Fibroblast of the aortic adventitia (primary cell): ENCODE measurements around the gene TMEM255B. TPM values are rescaled to one million over a fixed set of nuclear protein-coding genes. Genes with fewer than 3 reads are reported as not detected.

Experiments
- DNase-seq: peaks from one replicate; pipeline ENCODE4 v3.0.0-alpha.2; 2010; ENCODE audit warnings: low read depth
- H3K4me3 ChIP-seq: 2 replicates; pipeline ENCODE4 v1.5.1; 2011; ENCODE audit warnings: low read depth, mild to moderate bottlenecking, control low read depth, low read length, moderate library complexity
- total RNA-seq: library from RNA; depleted of rRNA; stranded (reverse); fragments of >200 nt; gene quantifications from 2 replicates; pipeline ENCODE4 v1.2.3, GENCODE V29; 2012; ENCODE audit warnings: low replicate concordance
- TF ChIP-seq, protein P1 (sequence below): IDR thresholded peaks from 2 replicates; pipeline ENCODE4 v1.5.1; 2011; ENCODE audit warnings: mild to moderate bottlenecking, low read length, control low read depth, inconsistent platforms; ENCODE audit not compliant: insufficient read depth

TMEM255B gene
- total RNA-seq, 1 donor = not detected

DNA sequence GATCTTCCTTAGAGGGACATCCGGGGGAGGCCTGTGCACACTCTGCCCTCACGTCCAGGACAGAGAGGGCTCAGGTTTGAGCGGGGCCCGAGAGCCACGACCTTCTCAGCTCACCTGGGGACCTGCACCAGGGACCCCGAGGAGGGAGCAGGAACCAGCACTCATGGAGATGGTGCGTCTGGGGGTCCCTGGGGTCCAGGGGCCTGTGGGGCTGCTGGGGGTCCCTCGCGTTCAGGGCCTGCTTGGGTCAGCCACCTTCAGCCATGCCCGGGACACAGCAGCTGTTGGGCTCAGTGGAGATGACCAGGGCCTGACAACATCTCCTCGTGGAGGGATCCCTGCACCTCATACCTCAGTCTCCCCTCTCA is 47.1 kb downstream of the TMEM255B start:
- TF ChIP-seq, protein P1, sequence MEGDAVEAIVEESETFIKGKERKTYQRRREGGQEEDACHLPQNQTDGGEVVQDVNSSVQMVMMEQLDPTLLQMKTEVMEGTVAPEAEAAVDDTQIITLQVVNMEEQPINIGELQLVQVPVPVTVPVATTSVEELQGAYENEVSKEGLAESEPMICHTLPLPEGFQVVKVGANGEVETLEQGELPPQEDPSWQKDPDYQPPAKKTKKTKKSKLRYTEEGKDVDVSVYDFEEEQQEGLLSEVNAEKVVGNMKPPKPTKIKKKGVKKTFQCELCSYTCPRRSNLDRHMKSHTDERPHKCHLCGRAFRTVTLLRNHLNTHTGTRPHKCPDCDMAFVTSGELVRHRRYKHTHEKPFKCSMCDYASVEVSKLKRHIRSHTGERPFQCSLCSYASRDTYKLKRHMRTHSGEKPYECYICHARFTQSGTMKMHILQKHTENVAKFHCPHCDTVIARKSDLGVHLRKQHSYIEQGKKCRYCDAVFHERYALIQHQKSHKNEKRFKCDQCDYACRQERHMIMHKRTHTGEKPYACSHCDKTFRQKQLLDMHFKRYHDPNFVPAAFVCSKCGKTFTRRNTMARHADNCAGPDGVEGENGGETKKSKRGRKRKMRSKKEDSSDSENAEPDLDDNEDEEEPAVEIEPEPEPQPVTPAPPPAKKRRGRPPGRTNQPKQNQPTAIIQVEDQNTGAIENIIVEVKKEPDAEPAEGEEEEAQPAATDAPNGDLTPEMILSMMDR = no peak
- DNase-seq = no peak
- H3K4me3 ChIP-seq = no peak overlapping the region

DNA sequence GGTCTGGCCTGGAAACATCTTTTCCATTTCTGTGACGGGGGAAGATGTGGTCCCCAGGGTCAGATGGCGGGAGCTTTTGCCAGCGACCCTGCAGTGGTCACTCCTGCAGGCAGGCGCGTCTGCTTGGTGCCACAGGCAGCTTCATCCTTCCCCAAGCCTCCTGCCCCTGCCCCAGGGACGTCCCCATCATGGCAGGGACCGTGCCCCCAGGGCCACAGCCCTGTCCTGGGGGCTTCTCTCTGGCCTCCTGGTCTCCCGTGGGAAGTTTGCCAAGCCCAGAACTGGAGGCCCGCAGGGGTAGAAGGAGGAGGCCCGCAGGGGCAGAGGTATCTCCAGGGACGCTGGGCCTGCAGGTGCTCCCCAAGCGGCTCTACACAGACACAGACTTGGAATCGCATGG is 47.5 kb downstream of the TMEM255B start:
- no peak overlapping the region for H3K4me3 ChIP-seq
- TF ChIP-seq, protein P1 = no peak
- DNase-seq = no peak

DNA sequence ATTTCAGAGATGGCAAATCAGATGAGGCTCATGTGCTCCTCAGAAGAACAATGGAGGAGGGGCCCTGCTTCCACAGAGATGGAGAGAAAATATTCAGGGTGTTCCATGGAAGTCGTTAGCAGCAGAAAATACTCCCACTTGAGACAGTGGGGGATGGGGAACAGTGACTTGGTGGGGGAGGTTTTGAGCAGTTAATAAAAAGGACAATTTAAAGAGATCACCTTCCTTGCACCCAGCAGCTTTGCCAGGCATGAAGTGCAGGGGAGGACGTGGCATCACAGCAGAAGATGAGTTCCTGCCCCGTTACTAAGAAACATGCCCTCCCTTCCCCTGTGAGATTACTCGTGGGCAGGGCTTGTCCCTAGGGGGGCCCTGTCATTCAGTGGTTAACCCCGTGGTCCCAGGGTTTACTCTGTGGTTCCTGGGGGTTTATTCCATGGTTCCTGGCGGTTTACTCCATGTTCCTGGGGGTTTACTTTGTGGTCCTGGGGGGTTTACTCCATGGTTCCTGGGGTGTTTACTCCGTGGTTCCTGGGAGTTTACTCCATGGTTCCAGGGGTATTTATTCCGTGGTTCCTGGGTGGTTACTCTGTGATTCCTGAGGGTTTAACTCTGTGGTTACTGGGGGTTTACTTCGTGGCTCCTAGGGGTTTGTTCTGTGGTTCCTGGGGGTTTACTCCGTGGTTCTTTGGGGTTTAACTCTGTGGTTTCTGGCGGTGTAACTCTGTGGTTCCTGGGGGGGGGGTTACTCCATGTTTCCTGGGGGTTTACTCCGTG is 49.2 kb downstream of the TMEM255B start:
- H3K4me3 ChIP-seq = no peak overlapping the region
- DNase-seq = no peak
- TF ChIP-seq, protein P1 = no peak

DNA sequence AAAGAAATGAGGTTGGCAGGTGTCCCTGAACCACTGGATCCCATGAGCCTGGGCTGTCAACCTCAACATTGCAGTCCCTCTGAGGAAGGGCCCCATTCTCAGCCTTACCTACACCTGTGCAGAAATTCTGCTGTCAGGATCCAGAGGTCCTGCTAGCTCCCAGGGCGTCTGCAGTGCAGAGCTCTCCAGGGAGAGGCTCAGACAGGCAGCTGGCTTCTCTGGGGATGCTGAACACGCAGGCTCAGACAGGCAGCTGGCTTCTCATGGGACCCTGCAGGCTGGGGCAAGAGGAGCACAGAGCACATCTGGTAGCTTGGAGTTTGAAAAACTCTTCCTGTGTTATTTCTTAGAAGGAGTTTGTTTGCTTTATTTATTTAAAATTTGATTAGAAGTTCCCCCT is 50.9 kb downstream of the TMEM255B start:
- TF ChIP-seq, protein P1 = no peak
- no peak overlapping the region for H3K4me3 ChIP-seq
- no peak for DNase-seq

DNA sequence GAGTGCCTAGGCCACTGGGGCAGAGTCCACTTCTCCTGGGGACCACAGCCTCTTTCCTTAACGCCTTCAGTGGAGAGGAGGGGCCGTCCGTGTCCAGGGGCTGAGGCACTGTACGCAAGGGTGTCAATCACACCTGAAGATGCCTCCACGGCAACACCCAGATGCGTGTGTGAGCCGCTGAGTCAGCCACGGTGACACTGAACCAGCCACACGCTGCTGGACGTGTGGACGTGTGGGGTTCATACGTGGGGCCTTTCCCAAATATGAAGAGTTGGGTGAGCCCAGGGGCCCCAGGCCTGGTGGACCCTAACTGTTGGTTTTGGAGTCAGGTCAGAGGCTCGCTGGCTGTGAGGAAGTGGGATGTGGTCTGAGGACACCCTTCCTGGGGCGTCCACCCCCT is 51.6 kb downstream of the TMEM255B start:
- TF ChIP-seq, protein P1 = no peak
- DNase-seq = no peak
- no peak overlapping the region for H3K4me3 ChIP-seq

DNA sequence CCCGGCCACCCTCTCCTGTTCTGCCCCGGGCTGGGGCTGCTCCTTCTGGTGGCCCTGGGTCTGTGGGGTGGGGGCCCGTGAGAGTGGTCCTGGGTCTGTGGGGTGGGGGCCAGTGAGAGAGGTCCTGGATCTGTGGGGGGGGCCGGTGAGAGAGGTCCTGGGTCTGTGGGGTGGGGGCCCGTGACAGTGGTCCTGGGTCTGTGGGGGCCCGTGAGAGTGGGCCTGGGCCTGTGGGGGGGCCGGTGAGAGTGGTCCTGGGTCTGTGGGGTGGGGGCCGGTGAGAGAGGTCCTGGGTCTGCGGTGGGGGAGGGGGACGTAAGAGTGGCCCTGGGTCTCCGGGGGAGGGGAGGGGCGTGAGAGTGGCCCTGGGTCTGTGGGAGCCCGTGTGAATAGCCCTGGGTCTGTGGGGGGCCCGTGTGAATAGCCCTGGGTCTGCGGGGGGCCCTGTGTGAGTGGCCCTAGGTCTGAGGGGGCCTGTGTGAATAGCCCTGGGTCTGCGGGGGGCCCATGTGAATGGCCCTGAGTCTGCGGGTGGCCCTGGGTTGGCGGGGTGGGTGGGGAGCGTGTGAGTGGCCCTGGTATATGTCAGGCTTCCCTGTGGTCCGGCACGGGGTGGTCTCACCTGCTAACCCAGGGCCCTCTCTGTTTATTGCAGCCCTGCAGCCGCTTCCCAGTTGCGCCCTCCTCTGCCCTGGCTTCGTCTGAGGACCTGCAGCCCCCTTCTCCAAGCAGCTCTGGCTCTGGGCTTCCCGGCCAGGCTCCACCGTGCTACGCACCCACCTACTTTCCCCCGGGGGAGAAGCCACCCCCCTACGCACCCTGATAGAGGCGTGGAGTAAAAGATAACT is 52.3 kb downstream of the TMEM255B start:
- H3K4me3 ChIP-seq = no peak overlapping the region
- TF ChIP-seq, protein P1 = no peak
- DNase-seq = no peak
